Fibroblast of lung (primary cell): ENCODE results near the gene EMILIN2. TPM values are rescaled to one million over a fixed set of nuclear protein-coding genes. Genes with fewer than 3 reads are reported as not detected.

Experiments used
- DNase-seq, 2 donors: peaks; one replicate each; pipeline versions ENCODE4 v3.0.0 to v3.0.0-alpha.2; 2010; ENCODE audit warnings: low read depth in 2 of 2
- H2AFZ ChIP-seq: 2 replicates; pipeline ENCODE4 v1.5.1; 2012; ENCODE audit warnings: low read length, control low read depth, inconsistent platforms
- H3K27ac ChIP-seq: 2 replicates; pipeline ENCODE4 v1.5.1; 2011; ENCODE audit warnings: low read length, control low read depth; ENCODE audit not compliant: insufficient read depth
- H3K27me3 ChIP-seq: 2 replicates; pipeline ENCODE4 v1.5.1; 2011; ENCODE audit warnings: mild to moderate bottlenecking, low read length; ENCODE audit not compliant: control insufficient read depth, insufficient read depth
- H3K36me3 ChIP-seq: 2 replicates; pipeline ENCODE4 v1.5.1; 2011; ENCODE audit warnings: low read length; ENCODE audit not compliant: control insufficient read depth, insufficient read depth
- H3K4me1 ChIP-seq: 2 replicates; pipeline ENCODE4 v1.5.1; 2011; ENCODE audit warnings: low read length; ENCODE audit not compliant: control insufficient read depth, insufficient read depth; ENCODE audit errors: extremely low read depth
- H3K4me2 ChIP-seq: 2 replicates; pipeline ENCODE4 v1.5.1; 2011; ENCODE audit warnings: low read length, control low read depth; ENCODE audit not compliant: insufficient read depth; ENCODE audit errors: extremely low read depth
- H3K4me3 ChIP-seq, 4 experiments: fragments of 200-600 bp in 1 of 4; sonication (generic) in 1 of 4; replicated peaks in 1 of 4; 2 replicates each; pipeline ENCODE4 v1.5.1; 2011 to 2016; ENCODE audit warnings: low read length in 4 of 4, low read depth in 3 of 4, mild to moderate bottlenecking in 3 of 4, control low read depth in 2 of 4, inconsistent platforms in 1 of 4, mixed read lengths in 1 of 4; ENCODE audit not compliant: insufficient read depth in 1 of 4; ENCODE audit errors: control extremely low read depth in 1 of 4
- H3K79me2 ChIP-seq: 2 replicates; pipeline ENCODE4 v1.5.1; 2012; ENCODE audit warnings: mild to moderate bottlenecking, low read length, inconsistent platforms; ENCODE audit not compliant: control insufficient read depth, insufficient read depth
- H3K9ac ChIP-seq: 2 replicates; pipeline ENCODE4 v1.5.1; 2011; ENCODE audit warnings: mild to moderate bottlenecking, low read length, control low read depth; ENCODE audit not compliant: insufficient read depth
- H3K9me3 ChIP-seq: 2 replicates; pipeline ENCODE4 v1.5.1; 2012; ENCODE audit warnings: low read depth, low read length; ENCODE audit not compliant: control insufficient read depth, insufficient read depth
- H4K20me1 ChIP-seq: 2 replicates; pipeline ENCODE4 v1.5.1; 2011; ENCODE audit warnings: low read length; ENCODE audit not compliant: control insufficient read depth, insufficient read depth; ENCODE audit errors: extremely low read depth
- CTCF ChIP-seq, 2 donors: IDR thresholded peaks in 1 of 2; conservative IDR thresholded peaks in 1 of 2; 1 replicate in 1 of 2; 2 replicates in 1 of 2; pipeline ENCODE4 v1.5.1; 2011 to 2012; ENCODE audit warnings: low read length in 2 of 2, control low read depth in 1 of 2, inconsistent platforms in 1 of 2, low read depth in 1 of 2, mild to moderate bottlenecking in 1 of 2
- EZH2 ChIP-seq: IDR thresholded peaks from 2 replicates; pipeline ENCODE4 v1.5.1; 2012; ENCODE audit warnings: low read length, control low read depth, mild to moderate bottlenecking; ENCODE audit errors: missing control alignments
- polyA plus RNA-seq, 2 donors: library from polyadenylated mRNA; depleted of rRNA in 1 of 2; stranded (reverse) in 1 of 2; unstranded in 1 of 2; fragments of >200 nt; gene quantifications; 2 replicates each; pipeline ENCODE4 v1.2.1, GENCODE V29; 2011 to 2012; ENCODE audit warnings: missing spikeins in 1 of 2
- total RNA-seq: library from RNA; depleted of rRNA; stranded (reverse); fragments of >200 nt; gene quantifications from 2 replicates; pipeline ENCODE4 v1.2.1, GENCODE V29; 2014

EMILIN2 gene
- total and polyA plus RNA-seq, 2 donors (not counting 1 experiment from before 2014, with no cell fraction given), result 8.7 to 11.1 TPM

- Histone ChIP-seq H3K4me2 (no peak overlapping the region), H3K27me3 (no peaks in the 10 kb centered on the region), H2AFZ (no peak overlapping the region), H3K9me3 (no peaks in the 10 kb centered on the region), H3K4me3 (no peak overlapping the region), H3K79me2 (no peaks in the 10 kb centered on the region), H3K36me3 (peaks cover 24% of the 10 kb centered on the region), H3K9ac (no peak overlapping the region), H3K4me1 (peaks cover 6% of the 10 kb centered on the region), H3K27ac (no peak overlapping the region), H4K20me1 (no peaks in the 10 kb centered on the region)
- no peak for DNase-seq
- TF ChIP-seq CTCF (conservative IDR thresholded peaks at IDR 0.05 in 1 of 2, IDR thresholded peaks at IDR 0.05 in 1 of 2; ENCODE audit: low read depth in 1 of 2, low read length in 2 of 2), result no peak
Observed at GRCh38 chr18:2916184-2916583, 69.4 kb downstream of the EMILIN2 start.

- no peaks in the 10 kb centered on the region for H3K79me2 ChIP-seq
- no peaks in the 10 kb centered on the region for H4K20me1 ChIP-seq
- TF ChIP-seq CTCF (conservative IDR thresholded peaks at IDR 0.05 in 1 of 2, IDR thresholded peaks at IDR 0.05 in 1 of 2; ENCODE audit: low read depth in 1 of 2, low read length in 2 of 2), result no peak
- no peak for TF ChIP-seq EZH2
- no peak overlapping the region for H3K4me2 ChIP-seq
- no peak overlapping the region for H3K9ac ChIP-seq
- no peaks in the 10 kb centered on the region for H3K27me3 ChIP-seq
- DNase-seq, result no peak
- H3K27ac ChIP-seq, result no peak overlapping the region
- H3K9me3 ChIP-seq, result no peaks in the 10 kb centered on the region
- no peak overlapping the region for H2AFZ ChIP-seq
- peaks cover 6% of the 10 kb centered on the region for H3K4me1 ChIP-seq
- H3K36me3 ChIP-seq, result peaks cover 24% of the 10 kb centered on the region
- H3K4me3 ChIP-seq, result no peak overlapping the region
Observed at GRCh38 chr18:2917259-2918047, 70.6 kb downstream of the EMILIN2 start.

GRCh38 chr18:2918761-2919550, 72.2 kb downstream of the EMILIN2 start:
- Histone ChIP-seq H4K20me1 (no peaks in the 10 kb centered on the region), H3K4me2 (no peak overlapping the region), H3K36me3 (peaks cover 23% of the 10 kb centered on the region), H3K79me2 (no peaks in the 10 kb centered on the region), H3K27ac (no peak overlapping the region), H2AFZ (no peak overlapping the region), H3K27me3 (no peaks in the 10 kb centered on the region), H3K4me3 (no peak overlapping the region), H3K9me3 (no peaks in the 10 kb centered on the region), H3K9ac (no peak overlapping the region), H3K4me1 (peaks cover 6% of the 10 kb centered on the region)
- DNase-seq, result no peak
- TF ChIP-seq CTCF (conservative IDR thresholded peaks at IDR 0.05 in 1 of 2, IDR thresholded peaks at IDR 0.05 in 1 of 2; ENCODE audit: low read depth in 1 of 2, low read length in 2 of 2) (no peak), EZH2 (no peak)
